ENCODE results near the gene RAB3GAP2. TPM values are rescaled to one million over a fixed set of nuclear protein-coding genes. Genes with fewer than 3 reads are reported as not detected.

The RAB3GAP2 gene
- total and polyA plus RNA-seq, 10 of the 15 experiments (the other 5 are each of a cell fraction or from before 2014, with no cell fraction given), result 11.9 to 51.1 (median 24.4) TPM

GRCh38 chr1:220156620-220157146, 115.6 kb downstream of the RAB3GAP2 start:
- 0 out of 2 replicates have a peak, but pooled peaks have one; percentile 27 for TF ChIP-seq ATF7 (IDR thresholded peaks at IDR 0.05; ENCODE audit: low read depth)
- no peak for TF ChIP-seq ZNF622 (IDR thresholded peaks at IDR 0.05)
- ChIA-PET RAD21 (ENCODE audit: unreplicated experiment) (no interaction called here), SMC1A (ENCODE audit: uncharacterized antibody, unreplicated experiment) (interaction anchor here (0.7 kb wide), 1 partner anchor 22 kb away, joined by 3 read pairs; no protein-coding TSS in a partner anchor), POLR2A (no interaction called here), CTCF (no interaction called here)
- DNase-seq (ENCODE audit: low read depth, low spot score), result no peak
- H3K4me1 ChIP-seq (ENCODE audit: control insufficient read depth, insufficient read depth, low read length), result no peaks in the 10 kb centered on the region
- H3K27me3 ChIP-seq (replicated peaks in 1 of 2; ENCODE audit: control insufficient read depth in 2 of 2, insufficient read depth in 2 of 2, low read length in 1 of 2), result no peaks in the 10 kb centered on the region
- no peaks in the 10 kb centered on the region for H3K9me3 ChIP-seq (replicated peaks; ENCODE audit: control insufficient read depth, insufficient read depth, low read length)
- no peak overlapping the region for H3K27ac ChIP-seq (ENCODE audit: control insufficient read depth, insufficient read depth)
- no peak for ATAC-seq
- H4K20me1 ChIP-seq (ENCODE audit: control insufficient read depth, insufficient read depth), result no peaks in the 10 kb centered on the region
- WGBS (ENCODE audit: insufficient coverage, insufficient replicate concordance, low lambda C conversion rate, missing lambda C conversion rate), result 100% methylated on average over 4 of the region's 4 CpGs
- in situ Hi-C loops (cut with MboI), result no loop called here
- no peak for FAIRE-seq
- H3K4me2 ChIP-seq (ENCODE audit: control insufficient read depth, insufficient read depth), result no peak overlapping the region
- no peak overlapping the region for H3K9ac ChIP-seq (ENCODE audit: control insufficient read depth, insufficient read depth, low read length)
- intact Hi-C loops (cut with micrococcal nuclease; ENCODE audit: unreplicated experiment), result no loop called here
- H3K36me3 ChIP-seq (ENCODE audit: control insufficient read depth in 2 of 2, insufficient read depth in 2 of 2, low read length in 1 of 2), result peaks cover 5 to 37% of the 10 kb centered on the region in 2 experiments
- no peaks in the 10 kb centered on the region for H3K79me2 ChIP-seq (ENCODE audit: control insufficient read depth, insufficient read depth, low read length)
- no TSS peak for BruUV-seq (replicated peaks)
- no peak overlapping the region for H3K4me3 ChIP-seq
- H2AFZ ChIP-seq (ENCODE audit: control insufficient read depth, low read depth, low read length), result no peak overlapping the region

GRCh38 chr1:220153147-220153546, 119.1 kb downstream of the RAB3GAP2 start:
- no TSS peak for BruUV-seq (replicated peaks)
- no peak overlapping the region for H3K4me2 ChIP-seq (ENCODE audit: control insufficient read depth, insufficient read depth)
- FAIRE-seq (no peak), ATAC-seq (no peak), DNase-seq (ENCODE audit: low read depth, low spot score) (no peak)
- H3K79me2 ChIP-seq (ENCODE audit: control insufficient read depth, insufficient read depth, low read length), result no peaks in the 10 kb centered on the region
- H3K4me3 ChIP-seq, result no peak overlapping the region
- H4K20me1 ChIP-seq (ENCODE audit: control insufficient read depth, insufficient read depth), result no peaks in the 10 kb centered on the region
- no peak overlapping the region for H3K9ac ChIP-seq (ENCODE audit: control insufficient read depth, insufficient read depth, low read length)
- no peak overlapping the region for H2AFZ ChIP-seq (ENCODE audit: control insufficient read depth, low read depth, low read length)
- POLR2A ChIA-PET, result no interaction called here
- in situ Hi-C loops (cut with MboI) (no loop called here), intact Hi-C loops (cut with micrococcal nuclease; ENCODE audit: unreplicated experiment) (no loop called here)
- SMC1A ChIA-PET (ENCODE audit: uncharacterized antibody, unreplicated experiment), result interaction anchor here (2.0 kb wide), 1 partner anchor 34 kb away, joined by 4 read pairs; no protein-coding TSS in a partner anchor
- CTCF ChIA-PET, result no interaction called here
- H3K36me3 ChIP-seq (ENCODE audit: control insufficient read depth in 2 of 2, insufficient read depth in 2 of 2, low read length in 1 of 2), result peaks cover 5 to 39% of the 10 kb centered on the region in 2 experiments
- H3K27me3 ChIP-seq (replicated peaks in 1 of 2; ENCODE audit: control insufficient read depth in 2 of 2, insufficient read depth in 2 of 2, low read length in 1 of 2), result no peaks in the 10 kb centered on the region
- RAD21 ChIA-PET (ENCODE audit: unreplicated experiment), result no interaction called here
- no peaks in the 10 kb centered on the region for H3K9me3 ChIP-seq (replicated peaks; ENCODE audit: control insufficient read depth, insufficient read depth, low read length)
- no peaks in the 10 kb centered on the region for H3K4me1 ChIP-seq (ENCODE audit: control insufficient read depth, insufficient read depth, low read length)
- H3K27ac ChIP-seq (ENCODE audit: control insufficient read depth, insufficient read depth), result no peak overlapping the region
- no peak for TF ChIP-seq GATAD2B (conservative IDR thresholded peaks at IDR 0.05; ENCODE audit: low read depth)
- no peak for TF ChIP-seq GABPA (IDR thresholded peaks at IDR 0.05; ENCODE audit: low read depth)
- no peak for TF ChIP-seq RAD51 (IDR thresholded peaks at IDR 0.05)
- TF ChIP-seq HDAC2 (IDR thresholded peaks at IDR 0.05), result no peak
- TF ChIP-seq SRF (IDR thresholded peaks at IDR 0.05; ENCODE audit: low read depth in 2 of 2, low read length in 2 of 2), result no peak
- no peak for TF ChIP-seq TARDBP (IDR thresholded peaks at IDR 0.05; ENCODE audit: borderline replicate concordance)
- no peak for TF ChIP-seq HDAC6 (IDR thresholded peaks at IDR 0.05; ENCODE audit: unreplicated experiment)
- no peak for TF ChIP-seq CEBPZ (IDR thresholded peaks at IDR 0.05; ENCODE audit: low read depth, low read length)
- TF ChIP-seq NR2F1 (conservative IDR thresholded peaks at IDR 0.05), result no peak
- TF ChIP-seq KAT2A (conservative IDR thresholded peaks at IDR 0.05; ENCODE audit: control insufficient read depth, low read depth, low read length), result no peak
- TF ChIP-seq IKZF1 (conservative IDR thresholded peaks at IDR 0.05), result no peak
